ENCODE results near the gene CDK11A.
"Not testable (repeated sequence)": the region's sequence is repeated elsewhere in the genome, so short reads cannot be mapped to it uniquely, and the experiment has no call there.

DNA sequence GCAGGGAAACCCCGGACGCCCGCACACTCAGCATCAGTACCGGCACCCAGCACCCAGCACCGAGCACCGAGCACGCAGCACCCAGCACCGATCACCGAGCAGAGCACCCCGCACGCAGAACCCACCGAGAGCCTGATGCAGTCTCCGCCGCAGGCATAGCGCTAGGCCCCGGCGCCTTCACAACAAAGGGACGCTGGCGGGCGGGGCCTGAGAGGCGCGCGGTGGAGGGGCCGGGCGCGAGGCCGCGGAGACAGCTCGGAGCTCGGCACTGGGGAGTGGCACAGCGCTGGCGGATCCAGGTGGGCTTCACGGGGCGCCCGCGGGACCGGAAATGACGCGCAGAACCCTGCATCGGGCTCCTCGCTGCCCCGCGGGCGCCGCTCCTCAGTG, 31.8 kb downstream of the CDK11A start:
- not testable (repeated sequence) for TF ChIP-seq POLR2A (IDR thresholded peaks at IDR 0.05; ENCODE audit: low read length); ATOH8 (CRISPR knock-in tag; IDR thresholded peaks at IDR 0.05; ENCODE audit: low read depth); CEBPB (IDR thresholded peaks at IDR 0.05)
- TF ChIP-seq, protein P1, sequence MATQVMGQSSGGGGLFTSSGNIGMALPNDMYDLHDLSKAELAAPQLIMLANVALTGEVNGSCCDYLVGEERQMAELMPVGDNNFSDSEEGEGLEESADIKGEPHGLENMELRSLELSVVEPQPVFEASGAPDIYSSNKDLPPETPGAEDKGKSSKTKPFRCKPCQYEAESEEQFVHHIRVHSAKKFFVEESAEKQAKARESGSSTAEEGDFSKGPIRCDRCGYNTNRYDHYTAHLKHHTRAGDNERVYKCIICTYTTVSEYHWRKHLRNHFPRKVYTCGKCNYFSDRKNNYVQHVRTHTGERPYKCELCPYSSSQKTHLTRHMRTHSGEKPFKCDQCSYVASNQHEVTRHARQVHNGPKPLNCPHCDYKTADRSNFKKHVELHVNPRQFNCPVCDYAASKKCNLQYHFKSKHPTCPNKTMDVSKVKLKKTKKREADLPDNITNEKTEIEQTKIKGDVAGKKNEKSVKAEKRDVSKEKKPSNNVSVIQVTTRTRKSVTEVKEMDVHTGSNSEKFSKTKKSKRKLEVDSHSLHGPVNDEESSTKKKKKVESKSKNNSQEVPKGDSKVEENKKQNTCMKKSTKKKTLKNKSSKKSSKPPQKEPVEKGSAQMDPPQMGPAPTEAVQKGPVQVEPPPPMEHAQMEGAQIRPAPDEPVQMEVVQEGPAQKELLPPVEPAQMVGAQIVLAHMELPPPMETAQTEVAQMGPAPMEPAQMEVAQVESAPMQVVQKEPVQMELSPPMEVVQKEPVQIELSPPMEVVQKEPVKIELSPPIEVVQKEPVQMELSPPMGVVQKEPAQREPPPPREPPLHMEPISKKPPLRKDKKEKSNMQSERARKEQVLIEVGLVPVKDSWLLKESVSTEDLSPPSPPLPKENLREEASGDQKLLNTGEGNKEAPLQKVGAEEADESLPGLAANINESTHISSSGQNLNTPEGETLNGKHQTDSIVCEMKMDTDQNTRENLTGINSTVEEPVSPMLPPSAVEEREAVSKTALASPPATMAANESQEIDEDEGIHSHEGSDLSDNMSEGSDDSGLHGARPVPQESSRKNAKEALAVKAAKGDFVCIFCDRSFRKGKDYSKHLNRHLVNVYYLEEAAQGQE (IDR thresholded peaks at IDR 0.05) = not testable (repeated sequence)

All from A549 (cell line).